OCI-LY7 (cell line): ENCODE results near the gene ERLIN1.

Experiments used
- CTCF ChIP-seq: fragments of 200-600 bp; sonication (generic); conservative IDR thresholded peaks from 2 replicates; pipeline ENCODE4 v1.5.1; 2014; ENCODE audit warnings: mild to moderate bottlenecking, antibody characterized with exemption, low read length, moderate library complexity, mixed read lengths
- EZH2phosphoT487 ChIP-seq: fragments of 200-600 bp; sonication (generic); IDR thresholded peaks from 2 replicates; pipeline ENCODE4 v1.6.1; 2018; ENCODE audit warnings: low read depth, borderline replicate concordance, mild to moderate bottlenecking, mixed run types, antibody characterized with exemption, low read length, moderate library complexity, mixed read lengths

GRCh38 chr10:100155936-100156335, 29.9 kb downstream of the ERLIN1 start:
- TF ChIP-seq CTCF, result no peak
- no peak for TF ChIP-seq EZH2phosphoT487
